IMR-90 (cell line): ENCODE measurements around the gene NPTN.

ENCODE experiments used
- BHLHE40 ChIP-seq: fragments of 150-350 bp; IDR thresholded peaks from 2 replicates; pipeline ENCODE4 v1.6.1; 2016; ENCODE audit warnings: mild to moderate bottlenecking, low read depth, low read length
- CEBPB ChIP-seq: IDR thresholded peaks from 2 replicates; pipeline ENCODE4 v1.6.1; 2012; ENCODE audit warnings: low read depth, low read length, improper control_type of control experiment
- CTCF ChIP-seq: conservative IDR thresholded peaks from 2 replicates; pipeline ENCODE4 v1.5.1; 2012; ENCODE audit warnings: mild to moderate bottlenecking, low read depth, low read length, improper control_type of control experiment
- ELK1 ChIP-seq: fragments of 150-350 bp; IDR thresholded peaks from 2 replicates; pipeline ENCODE4 v1.6.1; 2016; ENCODE audit warnings: low read depth, mild to moderate bottlenecking, low read length, moderate library complexity, borderline replicate concordance
- MAFK ChIP-seq: IDR thresholded peaks from 2 replicates; pipeline ENCODE4 v1.6.1; 2012; ENCODE audit warnings: low read depth, low read length, improper control_type of control experiment
- MXI1 ChIP-seq: IDR thresholded peaks from 2 replicates; pipeline ENCODE4 v1.6.1; 2012; ENCODE audit warnings: low read depth, mild to moderate bottlenecking, low read length, moderate library complexity, borderline replicate concordance
- POLR2A ChIP-seq: IDR thresholded peaks from 2 replicates; pipeline ENCODE4 v1.6.1; 2012; ENCODE audit warnings: mild to moderate bottlenecking, low read depth, low read length
- RAD21 ChIP-seq: IDR thresholded peaks from 2 replicates; pipeline ENCODE4 v1.6.1; 2012; ENCODE audit warnings: low read length, improper control_type of control experiment
- RCOR1 ChIP-seq: IDR thresholded peaks from 2 replicates; pipeline ENCODE4 v1.6.1; 2012; ENCODE audit warnings: mild to moderate bottlenecking, low read length, improper control_type of control experiment; ENCODE audit not compliant: insufficient replicate concordance
- RFX5 ChIP-seq: IDR thresholded peaks from 2 replicates; pipeline ENCODE4 v1.8.0; 2012; ENCODE audit warnings: low read depth, mild to moderate bottlenecking, low read length, moderate library complexity
- SMC3 ChIP-seq: fragments of 150-350 bp; IDR thresholded peaks from 2 replicates; pipeline ENCODE4 v1.6.1; 2016; ENCODE audit warnings: low read depth, mild to moderate bottlenecking, antibody characterized with exemption, low read length, moderate library complexity
- USF2 ChIP-seq: fragments of 150-350 bp; IDR thresholded peaks from 2 replicates; pipeline ENCODE4 v1.6.1; 2017; ENCODE audit warnings: mild to moderate bottlenecking, antibody characterized with exemption, low read length, low read depth

GRCh38 chr15:73527598-73527997, 105.6 kb downstream of the NPTN start:
- TF ChIP-seq CTCF (no peak), POLR2A (no peak), MAFK (no peak), USF2 (no peak), BHLHE40 (no peak), RFX5 (no peak), ELK1 (no peak), MXI1 (no peak), RCOR1 (no peak), RAD21 (no peak), SMC3 (no peak), CEBPB (no peak)
